NOMO-1 (cell line): ENCODE data around the gene RALGAPB.
"Not testable (repeated sequence)": the region's sequence is repeated elsewhere in the genome, so short reads cannot be mapped to it uniquely, and the experiment has no call there.

Source experiments
- DNase-seq, 2 experiments: peaks; one replicate each; lab custom pipeline; 2025; ENCODE audit not compliant: unreplicated experiment in 2 of 2; lab: John Stamatoyannopoulos, UW

Gene RALGAPB

DNA sequence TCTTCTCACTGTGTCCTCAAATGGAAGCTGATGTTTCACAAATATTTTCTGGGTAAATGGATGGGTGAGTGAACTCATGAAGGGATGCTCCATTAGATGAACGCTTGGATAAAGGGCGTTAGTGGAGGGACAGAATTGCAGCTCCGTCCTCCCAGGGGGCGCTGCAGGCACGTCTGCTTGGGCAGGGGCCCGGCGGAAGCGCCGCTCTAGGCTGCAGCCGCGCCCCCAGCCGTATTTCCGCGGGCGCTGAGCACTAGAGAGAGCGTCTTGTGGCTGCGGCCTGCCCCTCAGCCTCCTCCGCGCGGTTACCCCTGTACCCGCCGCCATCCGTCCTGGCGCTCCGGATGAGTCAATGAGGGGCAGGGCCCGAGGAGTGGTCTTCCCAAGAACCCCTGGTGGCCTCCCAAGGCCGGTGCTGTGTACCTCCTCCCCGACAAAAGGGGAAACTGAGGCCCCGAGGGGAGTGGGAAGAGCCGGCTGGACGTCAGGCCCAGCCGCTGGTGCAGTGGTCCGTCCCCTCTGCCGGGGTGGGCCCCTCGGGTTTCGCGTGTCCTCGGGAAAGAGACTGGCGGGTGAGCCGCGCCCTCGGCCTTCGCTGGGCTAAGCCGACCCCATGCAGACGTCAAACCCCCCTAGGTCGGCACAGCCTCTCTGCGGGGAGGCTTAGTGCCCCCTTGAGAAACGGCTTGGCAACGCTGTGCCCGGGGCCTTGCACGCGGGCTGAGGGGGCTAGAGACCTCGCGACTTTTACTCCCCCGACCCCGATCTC lies 26.0 kb upstream of the RALGAPB start:
- DNase-seq, result peak; percentile 87 to 92

GRCh38 chr20:38447251-38447661 lies 25.4 kb upstream of the RALGAPB start:
- DNase-seq, result no peak

DNA sequence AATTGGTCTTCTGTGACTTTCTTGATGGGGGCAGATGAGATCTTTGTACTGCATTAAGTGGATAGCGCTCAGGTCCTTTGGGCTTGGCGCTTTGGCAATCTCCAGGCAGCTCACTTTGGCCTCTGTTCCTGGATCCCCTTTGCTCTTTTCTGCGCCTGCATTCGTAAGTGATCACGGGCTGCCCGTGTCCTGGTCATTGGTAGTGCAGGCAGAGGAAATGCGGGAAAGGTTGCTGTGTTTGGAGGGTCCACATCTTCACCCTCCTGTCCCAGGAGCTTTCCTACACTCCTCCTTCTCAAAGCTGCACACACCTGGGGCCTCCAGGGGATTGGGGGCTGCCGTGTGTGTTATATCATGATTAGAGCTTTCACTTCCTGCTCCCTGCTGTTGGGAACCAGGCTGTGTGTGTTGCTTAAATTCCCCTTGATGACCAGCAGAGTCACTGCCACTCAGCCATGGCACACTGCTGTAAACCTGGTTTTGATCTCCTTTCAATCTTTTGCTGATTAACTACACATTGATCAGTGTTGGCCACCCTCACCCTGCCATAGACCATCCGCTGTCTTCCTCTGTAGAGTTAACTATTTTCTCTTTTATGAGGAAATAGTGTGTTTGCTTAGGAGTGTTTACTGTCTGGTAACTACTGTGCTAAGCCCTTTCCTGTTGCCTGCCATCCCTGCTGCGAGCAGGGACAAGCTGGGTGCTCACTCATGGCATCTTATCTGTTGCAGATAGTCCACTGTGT lies 24.5 kb upstream of the RALGAPB start:
- DNase-seq, result peak; percentile 51 to 76

DNA sequence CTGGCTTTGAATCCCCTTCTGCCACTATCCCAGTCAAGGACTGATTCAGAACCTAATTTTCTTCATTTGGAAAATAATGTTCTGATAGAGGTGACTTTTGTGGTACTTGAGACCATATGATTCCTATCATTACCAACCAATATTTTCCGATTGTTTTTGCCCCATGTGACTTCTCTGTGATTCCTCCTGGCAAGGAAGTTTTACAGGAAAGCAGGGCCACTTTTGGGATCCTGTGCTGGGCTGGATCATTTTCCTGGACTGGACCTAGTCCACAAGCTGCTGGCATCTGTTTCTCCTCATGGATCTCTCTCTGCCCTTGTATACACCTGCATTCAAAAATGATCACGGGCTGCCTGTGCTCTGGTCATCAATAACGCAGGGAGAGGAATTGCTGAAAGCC lies 23.6 kb upstream of the RALGAPB start:
- DNase-seq, result no peak

- no peak for DNase-seq
These were observed 22.1 kb upstream of the RALGAPB start for GRCh38 chr20:38450412-38450975.

GRCh38 chr20:38452880-38453624 lies 19.6 kb upstream of the RALGAPB start:
- DNase-seq, result no peak

- DNase-seq, result peak; percentile 58 to 90
These were observed 18.7 kb upstream of the RALGAPB start for GRCh38 chr20:38453941-38454340.

GRCh38 chr20:38454556-38455473 lies 17.8 kb upstream of the RALGAPB start:
- no peak for DNase-seq

DNA sequence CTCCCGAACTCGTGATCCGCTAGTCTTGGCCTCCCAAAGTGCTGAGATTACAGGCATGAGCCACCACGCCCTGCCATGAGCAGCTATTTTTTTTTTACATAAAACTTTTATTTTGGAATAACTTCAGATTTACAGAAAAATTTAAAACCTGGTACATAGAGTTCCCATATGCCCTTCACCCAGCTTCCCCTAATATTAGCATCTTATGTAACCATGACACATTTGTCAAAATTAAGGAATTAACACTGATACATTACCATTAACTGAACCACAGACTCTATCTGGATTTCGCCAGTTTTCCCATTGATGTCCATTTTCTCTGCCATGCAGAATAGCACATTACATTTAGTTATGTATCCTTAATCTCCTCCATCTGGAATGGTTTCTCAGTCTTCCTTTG lies 14.3 kb upstream of the RALGAPB start:
- DNase-seq, result no peak

GRCh38 chr20:38460040-38460623 lies 12.5 kb upstream of the RALGAPB start:
- DNase-seq, result peak in 1 of 2 experiments; percentile 26

DNA sequence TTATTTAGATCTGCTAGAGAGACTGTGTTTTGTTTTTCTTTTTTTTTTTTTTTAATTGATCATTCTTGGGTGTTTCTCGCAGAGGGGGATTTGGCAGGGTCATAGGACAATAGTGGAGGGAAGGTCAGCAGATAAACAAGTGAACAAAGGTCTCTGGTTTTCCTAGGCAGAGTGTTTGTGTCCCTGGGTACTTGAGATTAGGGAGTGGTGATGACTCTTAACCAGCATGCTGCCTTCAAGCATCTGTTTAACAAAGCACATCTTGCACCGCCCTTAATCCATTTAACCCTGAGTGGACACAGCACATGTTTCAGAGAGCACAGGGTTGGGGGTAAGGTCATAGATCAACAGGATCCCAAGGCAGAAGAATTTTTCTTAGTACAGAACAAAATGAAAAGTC lies 12.0 kb upstream of the RALGAPB start:
- not testable (repeated sequence) for DNase-seq

DNA sequence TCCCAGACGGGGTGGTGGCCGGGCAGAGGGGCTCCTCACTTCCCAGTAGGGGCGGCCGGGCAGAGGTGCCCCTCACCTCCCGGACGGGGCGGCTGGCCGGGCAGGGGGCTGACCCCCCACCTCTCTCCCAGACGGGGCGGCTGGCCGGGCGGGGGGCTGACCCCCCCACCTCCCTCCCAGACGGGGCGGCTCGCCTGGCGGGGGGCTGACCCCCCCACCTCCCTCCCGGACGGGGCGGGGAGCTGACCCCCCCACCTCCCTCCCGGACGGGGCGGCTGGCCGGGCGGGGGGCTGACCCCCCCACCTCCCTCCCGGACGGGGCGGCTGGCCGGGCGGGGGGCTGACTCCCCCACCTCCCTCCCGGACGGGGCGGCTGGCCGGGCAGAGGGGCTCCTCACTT lies 11.5 kb upstream of the RALGAPB start:
- DNase-seq, result not testable (repeated sequence)

DNA sequence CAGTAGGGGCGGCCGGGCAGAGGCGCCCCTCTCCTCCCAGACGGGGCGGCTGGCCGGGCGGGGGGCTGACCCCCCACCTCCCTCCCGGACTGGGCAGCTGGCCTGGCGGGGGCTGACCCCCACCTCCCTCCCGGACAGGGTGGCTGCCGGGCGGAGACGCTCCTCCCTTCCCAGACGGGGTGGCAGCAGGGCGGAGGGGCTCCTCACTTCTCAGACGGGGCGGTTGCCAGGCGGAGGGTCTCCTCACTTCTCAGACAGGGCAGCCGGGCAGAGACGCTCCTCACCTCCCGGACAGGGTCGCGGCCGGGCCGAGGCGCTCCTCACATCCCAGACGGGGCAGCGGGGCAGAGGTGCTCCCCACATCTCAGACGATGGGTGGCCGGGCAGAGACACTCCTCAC lies 11.1 kb upstream of the RALGAPB start:
- DNase-seq, result not testable (repeated sequence)

GRCh38 chr20:38466171-38466570 lies 6.5 kb upstream of the RALGAPB start:
- no peak for DNase-seq

- no peak for DNase-seq
These were observed 5.7 kb upstream of the RALGAPB start for GRCh38 chr20:38466983-38467382.

DNA sequence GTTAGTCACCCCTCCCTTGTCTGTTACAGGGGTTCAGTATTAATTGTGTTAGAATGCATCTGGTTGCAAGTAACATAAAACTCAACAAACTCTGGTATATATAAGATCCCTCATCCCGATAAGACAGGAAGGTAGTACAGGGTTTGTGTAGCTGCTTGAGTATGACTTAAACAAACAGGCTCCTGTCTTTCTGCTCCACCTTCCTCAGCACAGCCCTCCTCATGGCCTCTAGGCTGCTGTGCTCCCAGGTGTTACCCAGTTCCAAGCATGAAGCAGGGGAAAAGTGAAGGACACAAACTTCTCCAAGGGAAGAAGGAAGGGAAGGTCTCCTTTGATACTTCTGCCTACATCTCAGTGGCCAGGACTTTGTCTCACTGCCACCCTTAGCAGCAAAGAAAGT lies 1.4 kb upstream of the RALGAPB start:
- no peak for DNase-seq

GRCh38 chr20:38471987-38472512 lies 593 bp upstream of the RALGAPB start:
- DNase-seq, result no peak

DNA sequence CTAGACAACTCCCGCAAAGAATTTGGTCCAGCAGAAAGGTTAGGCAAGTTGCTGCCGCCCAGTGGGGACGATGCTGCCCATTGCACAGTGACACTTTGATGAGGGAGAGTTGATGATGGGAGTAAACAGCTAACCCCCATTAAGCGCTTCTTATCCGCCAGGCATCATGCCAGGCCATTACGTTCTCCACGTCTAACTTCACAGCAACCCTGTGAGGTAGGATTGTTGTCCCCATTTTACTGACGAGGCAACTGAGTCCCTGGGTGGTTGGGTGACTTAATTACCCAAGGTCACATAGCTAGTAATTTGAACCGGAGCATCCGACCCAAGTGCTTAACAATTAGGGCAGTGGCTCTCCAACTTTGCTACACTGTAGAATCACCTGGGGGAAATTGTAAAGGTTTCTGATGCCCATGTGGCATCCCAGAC lies 738 bp downstream of the RALGAPB start:
- DNase-seq, result no peak

GRCh38 chr20:38477747-38478146 lies 5.1 kb downstream of the RALGAPB start:
- no peak for DNase-seq
